Right lobe of liver (tissue), 4 donors: Measurements from ENCODE around the gene PLPP7.

Source experiments
- POLR2A ChIP-seq: fragments of 450-650 bp; IDR thresholded peaks from one replicate; pipeline ENCODE4 v1.6.1; 2017; ENCODE audit warnings: antibody characterized with exemption, mild to moderate bottlenecking
- TF ChIP-seq, protein P1 (sequence below), 4 donors: fragments of 200-600 bp in 3 of 4; fragments of 450-650 bp in 1 of 4; IDR thresholded peaks; one replicate each; pipeline versions ENCODE4 v1.5.1 to v1.8.0; 2016 to 2022; ENCODE audit warnings: antibody characterized with exemption in 4 of 4, mild to moderate bottlenecking in 2 of 4
- donor health status: DM: no; HTN: no; CAD: no.
- donor health status: DM: no; HTN: no; CAD: no.
- donor health status: DM: no; HTN: yes; CAD: no.

DNA sequence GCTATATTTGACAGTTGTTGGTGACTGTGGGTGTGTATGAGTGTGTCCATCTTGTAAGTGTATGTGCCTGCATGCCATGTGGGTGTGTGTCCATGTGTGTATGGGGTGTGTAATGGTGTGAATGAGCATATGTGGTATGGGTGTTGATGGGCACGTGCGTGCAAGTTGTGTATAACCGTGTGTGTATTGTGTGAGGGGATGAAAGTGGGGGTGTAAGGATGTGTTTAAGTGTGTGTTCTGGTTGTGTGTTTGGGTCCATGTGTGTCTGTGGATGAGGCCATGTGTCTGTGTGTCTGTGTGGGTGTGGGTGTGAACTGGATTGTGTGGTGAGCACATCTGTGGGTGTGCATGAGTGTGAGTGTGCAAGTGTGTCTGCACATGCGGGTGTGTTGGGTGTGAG lies 7.3 kb upstream of the PLPP7 start:
- TF ChIP-seq, protein P1, sequence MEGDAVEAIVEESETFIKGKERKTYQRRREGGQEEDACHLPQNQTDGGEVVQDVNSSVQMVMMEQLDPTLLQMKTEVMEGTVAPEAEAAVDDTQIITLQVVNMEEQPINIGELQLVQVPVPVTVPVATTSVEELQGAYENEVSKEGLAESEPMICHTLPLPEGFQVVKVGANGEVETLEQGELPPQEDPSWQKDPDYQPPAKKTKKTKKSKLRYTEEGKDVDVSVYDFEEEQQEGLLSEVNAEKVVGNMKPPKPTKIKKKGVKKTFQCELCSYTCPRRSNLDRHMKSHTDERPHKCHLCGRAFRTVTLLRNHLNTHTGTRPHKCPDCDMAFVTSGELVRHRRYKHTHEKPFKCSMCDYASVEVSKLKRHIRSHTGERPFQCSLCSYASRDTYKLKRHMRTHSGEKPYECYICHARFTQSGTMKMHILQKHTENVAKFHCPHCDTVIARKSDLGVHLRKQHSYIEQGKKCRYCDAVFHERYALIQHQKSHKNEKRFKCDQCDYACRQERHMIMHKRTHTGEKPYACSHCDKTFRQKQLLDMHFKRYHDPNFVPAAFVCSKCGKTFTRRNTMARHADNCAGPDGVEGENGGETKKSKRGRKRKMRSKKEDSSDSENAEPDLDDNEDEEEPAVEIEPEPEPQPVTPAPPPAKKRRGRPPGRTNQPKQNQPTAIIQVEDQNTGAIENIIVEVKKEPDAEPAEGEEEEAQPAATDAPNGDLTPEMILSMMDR (IDR thresholded peaks at IDR 0.05): no peak
- TF ChIP-seq POLR2A: no peak
